Activated CD8-positive, alpha-beta memory T cell treated with anti-CD3 and anti-CD28 coated beads for 1 hour (primary cell): Measurements from ENCODE around the gene KANK4.

Experiments used
- DNase-seq, 2 donors: peaks; one replicate each; pipeline ENCODE4 v3.0.0-alpha.2; 2020; ENCODE audit warnings: low read depth in 1 of 2; ENCODE audit errors: extremely low read depth in 1 of 2

Gene KANK4

DNA sequence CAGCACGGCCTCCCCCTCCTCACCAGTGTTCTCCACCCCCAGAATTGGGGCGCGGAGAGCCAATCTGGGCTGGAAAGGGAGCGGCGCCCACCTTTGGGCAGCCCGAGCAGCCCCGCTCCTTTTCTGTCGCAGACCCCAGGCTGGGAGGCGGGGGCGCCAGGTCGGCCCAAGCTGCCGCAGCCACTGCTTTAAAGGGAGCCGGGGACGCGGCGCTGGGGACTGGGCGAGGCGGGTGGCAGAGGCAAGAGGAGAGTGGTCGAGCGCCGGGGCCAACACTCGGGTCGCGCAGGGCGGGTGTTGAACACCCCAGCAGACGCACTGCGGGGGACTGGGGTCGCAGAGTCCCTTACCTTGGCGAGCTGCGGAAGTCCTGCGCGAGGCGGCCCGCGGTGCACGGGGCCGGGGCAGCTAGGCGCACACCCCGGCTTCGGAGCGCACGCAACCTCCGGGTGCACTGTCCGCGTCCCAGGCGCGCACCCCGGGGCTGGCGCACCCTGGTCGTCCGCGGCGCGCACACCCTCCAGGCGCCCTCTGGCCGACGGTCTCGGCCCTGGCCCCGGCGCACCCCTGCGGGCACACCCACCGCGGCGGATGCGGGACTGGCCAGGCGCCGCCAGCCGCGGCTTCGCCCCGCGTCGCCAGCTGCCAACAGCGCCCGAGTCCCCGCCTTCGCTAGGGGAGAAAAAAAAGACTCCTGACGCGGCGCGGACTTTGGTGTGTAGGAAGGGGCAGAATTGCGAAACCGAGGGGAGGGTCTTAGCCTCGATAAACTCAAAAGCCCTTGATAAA, at the start of gene KANK4:
Gene KANK4, minus strand, starts transcription at position 679 of the 789 bp plus-strand sequence. CDS start 37,870 bp downstream, outside the sequence.
- no peak for DNase-seq

DNA sequence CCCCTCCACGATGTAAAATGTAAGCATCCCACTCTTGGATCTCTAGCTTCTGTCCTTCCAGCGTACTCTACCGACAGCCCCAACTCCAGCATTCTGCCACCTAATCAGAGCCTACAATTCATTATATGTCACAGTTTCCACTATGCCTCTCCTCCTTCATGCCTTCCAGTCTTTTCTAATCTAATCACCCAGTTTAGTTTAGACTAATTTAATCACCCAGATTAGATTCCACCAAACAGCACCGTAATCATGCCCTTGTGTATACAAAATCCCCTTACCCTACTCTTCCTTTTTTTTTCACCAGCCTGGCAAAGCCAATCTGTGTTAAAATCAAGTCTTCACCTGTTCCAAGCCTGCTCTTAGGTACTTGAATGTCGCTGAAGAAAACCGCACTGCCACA, 49.8 kb upstream of the KANK4 start:
- no peak for DNase-seq

DNA sequence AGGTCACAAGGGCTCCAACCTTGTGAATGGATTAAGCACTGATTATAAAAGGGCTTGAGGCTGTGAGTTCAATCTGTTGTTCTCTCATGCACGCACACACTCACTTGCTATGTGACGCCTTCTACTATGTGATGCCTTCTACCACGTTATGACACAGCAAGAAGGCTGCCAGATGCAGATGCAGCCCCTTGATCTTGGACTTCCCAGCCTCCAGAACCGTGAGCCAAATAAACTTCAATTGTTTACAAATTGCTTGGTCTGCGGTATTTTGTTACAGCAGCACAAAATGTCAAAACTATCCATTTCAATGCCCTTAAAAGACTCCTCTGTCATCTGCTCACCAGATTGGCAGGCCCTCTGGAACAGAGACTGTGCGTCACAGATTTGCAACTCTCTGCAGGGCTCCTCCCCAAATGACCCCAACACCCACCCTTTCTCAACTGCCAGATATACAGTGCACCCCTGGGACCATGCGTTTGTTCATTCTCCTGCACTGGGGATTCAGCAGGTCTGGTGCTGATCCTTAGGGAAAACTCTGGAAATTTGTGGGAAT, 47.8 kb upstream of the KANK4 start:
- DNase-seq: no peak

DNA sequence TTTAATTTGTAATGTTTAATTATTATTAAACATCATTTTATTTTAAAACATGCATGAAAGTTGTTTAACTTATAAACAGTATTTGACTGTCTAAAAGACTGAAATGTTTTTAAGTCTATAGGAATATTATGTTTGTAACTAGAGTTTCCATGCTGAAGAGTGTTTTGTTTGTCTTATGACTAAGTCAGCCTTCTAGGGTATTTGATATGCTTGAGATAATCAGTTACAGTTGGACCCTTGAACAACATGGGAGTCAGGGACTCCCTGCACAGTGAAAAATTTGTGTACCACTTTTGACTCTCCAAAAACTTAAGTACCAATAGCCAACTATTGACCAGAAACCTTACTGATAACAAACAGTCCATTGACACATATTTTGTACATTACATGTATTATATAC, 45.5 kb upstream of the KANK4 start:
- DNase-seq: no peak

DNA sequence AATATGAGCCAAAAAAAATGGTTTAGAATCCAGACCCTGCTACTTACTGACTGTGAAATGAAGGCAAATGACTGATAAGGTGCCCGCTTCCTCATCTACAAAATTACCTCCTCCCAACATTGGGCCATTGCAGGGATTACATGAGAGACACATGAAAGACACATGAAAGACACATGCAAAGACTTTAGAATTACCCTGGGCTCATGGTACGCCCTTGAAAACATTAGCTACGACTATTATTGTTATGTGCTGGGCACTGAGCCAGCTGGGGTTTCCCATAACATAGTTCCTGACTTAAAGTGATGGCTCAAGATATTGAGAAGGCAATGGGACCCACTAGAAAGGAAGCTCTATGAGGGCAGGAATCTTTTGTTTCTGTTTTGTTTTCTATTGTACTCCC, 43.7 kb upstream of the KANK4 start:
- DNase-seq: no peak

DNA sequence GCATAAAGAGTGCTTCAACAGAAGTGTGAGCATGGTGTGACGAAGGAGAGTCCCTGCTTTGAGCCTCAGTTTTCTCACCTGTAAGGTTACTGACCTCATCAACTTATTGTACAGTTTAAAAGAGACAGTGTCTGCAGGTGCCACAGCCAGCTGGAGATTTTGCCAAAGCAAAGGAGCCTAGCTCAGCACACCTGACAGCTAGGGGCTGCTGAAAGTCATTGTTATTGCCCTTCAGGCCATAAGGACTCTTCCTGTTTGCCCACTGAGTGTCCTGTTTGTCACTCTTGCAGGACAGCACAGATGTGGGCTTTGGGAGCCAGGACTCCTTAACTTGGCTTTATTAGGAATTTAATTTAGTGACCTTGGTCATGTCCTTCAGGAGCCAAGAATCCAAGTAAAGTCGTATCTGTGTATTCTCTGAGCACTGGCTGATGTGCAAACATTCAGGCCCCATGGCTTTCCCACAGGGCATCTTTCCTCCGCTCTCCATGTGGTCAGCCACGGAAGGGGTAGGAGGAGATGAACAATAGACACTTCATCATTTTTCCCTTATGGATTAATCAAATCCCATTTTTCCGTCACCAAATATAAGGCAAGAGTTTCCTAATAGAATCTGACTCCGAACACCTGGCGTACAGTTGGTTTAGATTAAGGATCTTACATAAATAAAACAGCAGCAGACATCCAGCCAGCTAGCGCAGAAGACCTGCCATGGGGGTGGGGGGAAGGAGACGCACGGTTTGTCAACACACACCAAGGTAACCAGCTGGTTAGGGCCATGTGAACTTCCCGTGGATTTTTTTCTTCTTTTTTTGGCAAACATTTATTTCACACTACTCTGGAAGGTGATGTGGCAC, 43.1 kb upstream of the KANK4 start:
- DNase-seq: no peak

DNA sequence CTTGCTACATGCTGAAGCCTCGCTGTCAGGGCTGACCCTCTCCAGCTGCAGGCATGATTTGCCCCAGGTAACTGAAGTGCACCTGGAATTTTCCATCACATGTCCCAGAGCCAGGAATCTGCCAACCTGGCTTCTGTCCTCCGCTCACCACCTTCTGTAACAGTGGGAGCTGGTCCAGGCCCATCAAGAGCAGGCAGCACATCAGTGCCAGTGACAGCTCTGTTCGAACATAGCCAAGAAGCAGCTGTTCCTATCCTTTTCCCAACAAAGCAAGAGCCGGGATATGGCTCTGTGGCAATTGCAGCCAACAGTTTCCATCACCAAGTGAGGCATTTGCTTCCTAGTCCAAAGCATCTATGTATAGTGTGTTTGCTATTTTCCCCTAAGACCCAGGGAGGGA, 42.2 kb upstream of the KANK4 start:
- no peak for DNase-seq

DNA sequence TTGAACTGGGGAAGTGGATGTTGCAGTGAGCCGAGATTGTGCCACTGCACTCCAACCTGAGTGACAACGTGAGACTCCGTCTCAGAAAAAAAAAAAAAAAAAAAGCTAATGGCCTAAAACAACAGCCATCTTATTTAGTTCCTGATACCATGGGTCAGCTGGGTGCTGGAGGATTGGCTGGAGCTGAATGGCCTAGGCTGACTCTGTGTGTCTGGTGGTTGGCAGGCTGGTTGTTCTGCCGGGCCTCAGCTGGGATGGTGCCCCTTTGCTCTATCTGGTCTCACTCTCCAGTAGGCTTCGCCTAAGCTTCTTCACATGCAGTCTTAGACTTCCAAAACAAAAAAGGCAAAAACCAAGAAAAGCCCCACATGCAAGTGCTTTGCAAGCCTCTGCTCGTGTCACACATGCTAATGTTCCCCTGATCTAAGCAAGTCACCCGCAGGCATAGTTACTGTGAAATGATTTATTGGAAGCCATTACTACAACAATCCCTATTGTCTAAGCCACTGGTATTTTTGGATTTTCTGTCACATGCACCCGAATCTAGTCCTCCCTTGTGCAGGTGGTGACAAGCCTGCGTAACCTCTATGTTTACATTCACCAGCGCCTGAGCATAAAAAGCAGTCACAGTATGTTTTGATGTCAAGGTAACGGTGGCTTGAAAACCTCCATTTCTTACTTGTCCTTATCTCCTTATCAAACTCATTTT, 39.6 kb upstream of the KANK4 start:
- DNase-seq: no peak

DNA sequence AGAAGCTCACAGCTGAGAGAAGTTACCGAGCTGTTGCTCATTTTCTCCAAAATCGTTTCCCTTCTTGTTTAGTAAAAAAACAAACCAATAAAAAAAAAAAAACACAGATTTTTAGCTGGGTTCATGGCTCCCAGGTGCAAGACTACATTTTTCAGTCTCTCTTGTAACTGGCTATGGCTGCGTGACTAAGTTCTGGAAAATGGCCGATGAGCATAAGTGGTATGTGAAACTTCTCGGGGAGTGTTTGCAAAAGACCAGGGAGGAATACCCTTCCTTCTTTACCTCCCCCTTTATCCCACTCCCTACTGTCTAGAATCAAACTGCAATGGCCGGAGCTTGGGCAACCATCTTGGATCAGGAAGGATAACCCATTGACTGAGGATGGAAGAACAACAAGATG, 38.7 kb upstream of the KANK4 start:
- no peak for DNase-seq

DNA sequence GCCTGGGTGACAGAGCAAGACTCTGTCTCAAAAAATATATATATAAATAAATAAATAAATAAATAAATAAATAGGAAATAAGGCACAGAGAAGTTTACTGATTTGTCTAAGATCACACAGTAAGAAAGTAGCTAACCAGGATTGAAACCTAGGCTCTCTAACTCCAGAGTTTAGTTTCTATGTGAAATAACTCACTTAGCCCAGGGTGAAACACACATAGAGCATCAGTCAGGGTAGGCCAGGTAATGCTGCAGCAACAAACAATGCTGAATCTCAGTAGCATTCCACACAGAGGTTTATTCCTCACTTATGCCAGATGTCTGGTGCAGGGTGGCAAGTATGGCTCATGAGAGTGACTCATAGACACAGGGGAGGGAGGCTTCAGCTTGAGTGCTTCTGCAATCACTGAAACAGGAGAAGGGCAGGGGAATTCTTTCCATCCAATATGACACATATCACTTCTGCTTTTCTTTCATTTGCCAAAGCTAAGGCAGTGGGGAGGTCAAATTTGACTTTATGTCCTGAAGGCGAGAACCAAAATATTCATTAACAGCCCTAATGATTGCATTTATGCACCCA, 37.1 kb upstream of the KANK4 start:
- DNase-seq: no peak

DNA sequence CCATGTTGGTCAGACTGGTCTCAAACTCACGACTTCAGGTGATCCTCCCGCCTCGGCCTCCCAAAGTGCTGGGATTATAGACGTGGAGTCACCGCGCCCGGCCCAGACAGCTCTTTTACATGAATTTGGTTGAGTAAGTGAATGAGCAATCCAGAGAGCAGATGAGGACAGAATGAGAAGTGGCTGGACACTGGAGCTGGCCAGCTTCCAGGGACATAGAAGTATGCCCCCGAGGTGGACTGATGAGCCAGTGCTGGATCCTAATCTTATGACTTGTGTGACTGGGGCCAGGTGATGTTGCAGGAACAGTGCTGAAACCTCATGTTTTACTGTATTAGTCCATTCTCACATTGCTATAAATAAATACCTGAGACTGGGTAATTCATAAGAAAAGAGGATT, 35.9 kb upstream of the KANK4 start:
- DNase-seq: no peak

DNA sequence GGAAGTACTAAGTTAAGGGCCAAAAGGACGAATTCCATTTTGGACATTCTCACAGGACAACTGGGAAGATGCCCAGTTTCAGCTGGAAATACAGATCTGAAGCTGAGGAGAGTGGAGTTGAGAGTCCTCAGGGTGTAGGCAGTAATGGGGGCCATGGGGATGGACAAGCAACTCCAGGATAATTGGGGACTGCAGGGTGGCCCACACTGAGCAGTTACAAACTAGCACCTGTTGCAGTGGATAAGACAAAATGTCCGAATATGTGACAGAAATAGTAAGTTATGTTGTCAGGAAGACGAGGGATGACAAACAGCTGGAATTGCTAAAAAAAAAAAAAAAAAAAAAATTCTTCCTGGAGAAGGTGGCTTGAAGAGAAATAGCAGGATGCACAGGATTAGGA, 34.6 kb upstream of the KANK4 start:
- no peak for DNase-seq

DNA sequence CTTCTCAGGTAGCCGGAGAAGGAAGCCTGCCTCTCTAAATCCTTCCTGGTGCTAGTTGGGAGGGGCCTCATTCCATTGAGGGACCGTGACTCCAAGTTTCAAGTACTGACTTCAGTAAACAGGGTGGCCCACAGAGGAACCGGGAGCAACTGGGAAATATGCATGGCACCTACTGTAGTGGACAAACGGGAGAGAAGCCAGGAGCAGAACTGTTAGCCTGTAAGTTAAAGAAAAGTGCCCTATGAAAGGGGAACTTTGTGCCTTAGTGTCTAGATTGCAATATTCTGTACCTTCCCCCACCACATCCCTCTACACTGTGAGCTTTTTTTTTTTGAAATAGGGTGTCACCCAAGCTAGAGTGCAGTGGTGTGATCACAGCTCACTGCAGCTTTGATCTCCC, 33.2 kb upstream of the KANK4 start:
- no peak for DNase-seq

DNA sequence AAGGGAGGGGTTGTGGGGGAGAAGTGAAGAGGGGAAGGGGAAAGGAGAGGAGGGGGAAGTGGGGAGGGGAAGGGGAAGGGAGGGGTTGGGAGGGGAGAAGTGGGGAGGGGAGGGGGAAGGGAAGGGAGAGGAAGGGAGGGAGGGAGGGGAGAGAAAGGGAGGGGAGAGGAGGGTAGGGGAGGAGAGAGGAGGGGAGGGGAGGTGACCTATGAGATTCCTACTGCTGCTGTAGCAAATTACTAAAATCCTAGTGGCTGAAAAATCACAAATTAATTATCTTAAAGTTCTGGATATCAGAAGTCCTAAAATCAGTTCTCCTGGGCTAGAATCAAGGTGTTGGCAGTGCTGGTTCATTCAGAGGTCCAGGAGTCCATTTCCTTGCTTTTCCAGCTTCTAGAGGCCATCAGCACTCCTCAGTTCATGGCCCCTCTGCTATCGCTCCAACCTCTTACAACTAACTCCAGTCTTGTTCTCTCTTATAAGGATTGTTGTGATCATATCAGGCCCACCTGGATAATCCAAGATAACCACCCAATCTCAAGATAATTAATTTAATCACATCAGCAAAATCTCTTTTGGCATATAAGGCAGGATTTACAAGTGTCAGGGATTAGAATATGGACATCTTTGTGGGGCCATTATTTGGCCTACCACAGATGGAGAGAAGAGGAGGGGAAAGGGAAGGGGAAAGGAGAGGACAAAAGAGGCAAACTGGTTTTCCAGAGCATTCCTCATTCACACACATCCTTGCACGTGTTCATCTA, 30.4 kb upstream of the KANK4 start:
- DNase-seq: no peak

DNA sequence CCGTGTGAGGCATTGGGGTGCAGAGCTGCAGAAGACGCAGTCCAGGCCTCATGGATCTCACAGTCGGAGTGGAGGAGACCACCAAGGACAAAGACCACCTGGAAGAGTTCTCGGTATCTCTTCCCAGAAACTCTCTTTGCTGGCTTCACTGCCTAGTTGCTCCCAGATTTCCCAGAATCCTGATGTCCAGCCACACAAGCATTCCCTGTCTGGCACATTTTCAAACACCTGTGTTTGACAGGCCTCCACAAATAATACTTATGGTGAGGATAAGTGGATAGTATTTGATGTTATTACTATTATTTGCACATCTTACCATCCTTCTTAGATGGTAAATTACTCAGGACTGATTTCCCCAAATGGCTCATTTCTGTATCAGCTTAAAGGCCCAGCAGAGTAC, 27.7 kb upstream of the KANK4 start:
- DNase-seq: no peak

DNA sequence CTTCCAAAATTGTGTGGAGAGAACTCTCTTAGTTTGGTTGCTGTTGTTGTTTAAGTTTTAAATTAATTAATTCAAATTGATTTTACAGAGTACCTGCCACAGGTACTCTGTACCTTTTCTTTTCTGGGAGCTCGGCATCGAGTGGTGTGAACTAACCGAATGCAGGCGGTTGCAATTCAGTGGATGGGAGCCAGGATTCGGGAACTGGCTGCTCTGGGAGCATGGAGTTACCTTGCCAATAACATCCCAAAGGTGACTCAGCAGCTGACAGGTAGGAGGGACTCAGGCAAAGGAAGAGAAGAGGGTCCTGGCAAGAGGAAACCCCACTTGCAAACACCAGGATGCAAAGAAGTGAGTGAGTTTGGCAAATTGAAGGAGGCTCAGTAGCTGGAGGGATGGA, 24.7 kb upstream of the KANK4 start:
- no peak for DNase-seq

DNA sequence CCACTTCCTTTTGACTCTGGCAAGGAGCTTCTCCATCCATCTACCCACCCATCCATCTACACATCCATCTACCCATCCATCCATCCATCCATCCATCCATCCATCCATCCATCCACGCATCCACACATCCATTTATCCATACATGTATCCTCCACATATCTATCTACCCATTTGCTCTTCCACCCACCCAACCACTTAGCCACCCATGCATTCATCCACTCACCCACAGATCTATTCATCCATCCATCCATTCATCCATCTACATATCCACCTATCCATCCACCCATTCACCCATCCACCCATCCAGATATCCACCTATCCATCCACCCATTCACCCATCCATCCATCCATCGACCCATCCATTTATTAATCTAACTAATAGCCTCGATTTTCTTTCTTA, 23.0 kb upstream of the KANK4 start:
- no peak for DNase-seq

DNA sequence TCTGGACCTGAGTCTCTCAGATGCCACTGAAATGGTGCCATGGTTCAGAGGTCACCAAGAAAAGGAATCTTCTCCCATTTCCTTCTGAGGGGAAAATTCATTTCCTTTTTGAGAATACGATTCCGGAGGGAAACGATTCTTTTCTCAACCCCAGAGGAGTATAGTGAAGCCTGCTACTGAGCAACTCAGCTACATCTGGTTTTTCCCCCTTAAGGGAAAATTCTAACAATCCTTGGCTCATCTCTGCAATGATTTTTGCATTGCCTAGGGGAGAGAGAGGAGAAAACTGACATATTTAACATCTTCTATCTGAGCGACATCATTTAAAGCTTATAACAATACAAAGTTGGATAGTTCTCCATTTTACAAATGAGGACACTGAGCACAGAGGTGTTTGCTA, 22.4 kb upstream of the KANK4 start:
- DNase-seq: no peak

DNA sequence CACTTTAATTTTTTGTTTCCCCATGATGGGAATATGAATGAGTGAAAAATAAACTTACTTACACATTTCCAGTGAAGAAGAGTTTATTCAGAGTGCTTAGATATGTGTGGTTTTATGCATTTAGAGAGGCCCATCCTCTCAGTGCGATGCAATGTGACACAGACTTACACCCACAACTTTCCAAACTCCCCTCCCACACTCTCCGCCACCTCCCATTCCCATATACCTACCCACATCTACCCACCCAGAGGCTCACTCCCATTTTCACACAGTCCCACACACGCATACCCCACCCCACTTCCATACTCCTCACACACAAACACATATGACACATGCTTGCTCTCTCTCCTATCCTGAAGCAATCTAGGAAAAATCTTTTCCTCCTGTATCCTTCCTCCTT, 21.9 kb upstream of the KANK4 start:
- no peak for DNase-seq
